H54 (cell line): ENCODE results near the gene ERP27.

Experiments
- DNase-seq: peaks from one replicate; pipeline ENCODE4 v3.0.0; 2011; ENCODE audit warnings: low spot score, mixed read lengths; ENCODE audit not compliant: insufficient read length
- FAIRE-seq: peaks from 3 replicates; lab custom pipeline; 2011; peaks lifted over from hg19 to GRCh38; lab: Jason Lieb, UNC
- POLR2A ChIP-seq: IDR thresholded peaks from 2 replicates; pipeline ENCODE4 v1.6.1; 2011; ENCODE audit warnings: low read depth, mild to moderate bottlenecking, low read length

Gene ERP27

GRCh38 chr12:14913381-14913781 lies 25.0 kb downstream of the ERP27 start:
- FAIRE-seq: no peak
- no peak for TF ChIP-seq POLR2A
- DNase-seq: no peak

GRCh38 chr12:14911131-14911530 lies 27.2 kb downstream of the ERP27 start:
- no peak for TF ChIP-seq POLR2A
- FAIRE-seq: no peak
- no peak for DNase-seq

GRCh38 chr12:14910090-14910915 lies 28.0 kb downstream of the ERP27 start:
- no peak for TF ChIP-seq POLR2A
- peak; percentile 10 for DNase-seq

GRCh38 chr12:14907953-14908352 lies 30.4 kb downstream of the ERP27 start:
- TF ChIP-seq POLR2A: no peak
- no peak for DNase-seq
- FAIRE-seq: no peak

More at GRCh38 chr12:14910090-14910915, 28.0 kb downstream of the ERP27 start:
- FAIRE-seq: peak; percentile 11

GRCh38 chr12:14906114-14906513 lies 32.2 kb downstream of the ERP27 start:
- DNase-seq (no peak), FAIRE-seq (no peak)
- TF ChIP-seq POLR2A: no peak

GRCh38 chr12:14905269-14906004 lies 32.9 kb downstream of the ERP27 start:
- no peak for FAIRE-seq
- TF ChIP-seq POLR2A: no peak
- no peak for DNase-seq

GRCh38 chr12:14904854-14905253 lies 33.5 kb downstream of the ERP27 start:
- no peak for FAIRE-seq

GRCh38 chr12:14903386-14904098 lies 34.8 kb downstream of the ERP27 start:
- FAIRE-seq: no peak
- DNase-seq: no peak
- TF ChIP-seq POLR2A: no peak

More at GRCh38 chr12:14904854-14905253, 33.5 kb downstream of the ERP27 start:
- DNase-seq: no peak
- TF ChIP-seq POLR2A: no peak

GRCh38 chr12:14902465-14902864 lies 35.9 kb downstream of the ERP27 start:
- DNase-seq: no peak
- FAIRE-seq: no peak
- no peak for TF ChIP-seq POLR2A

GRCh38 chr12:14901228-14901562 lies 37.1 kb downstream of the ERP27 start:
- TF ChIP-seq POLR2A: no peak
- no peak for FAIRE-seq
- no peak for DNase-seq

GRCh38 chr12:14900521-14901227 lies 37.7 kb downstream of the ERP27 start:
- DNase-seq: no peak
- no peak for FAIRE-seq
- TF ChIP-seq POLR2A: no peak

GRCh38 chr12:14896521-14897169 lies 41.7 kb downstream of the ERP27 start:
- no peak for FAIRE-seq
- TF ChIP-seq POLR2A: no peak
- no peak for DNase-seq

GRCh38 chr12:14893506-14894250 lies 44.7 kb downstream of the ERP27 start:
- no peak for FAIRE-seq
- no peak for TF ChIP-seq POLR2A
- DNase-seq: no peak
